Globus pallidus (tissue), 1 donor: ENCODE results near the gene ZNF366.

Experiments
- DNase-seq: peaks from one replicate; pipeline ENCODE4 v3.0.0-alpha.2; 2015; ENCODE audit warnings: low spot score

ZNF366 gene

GRCh38 chr5:72494623-72495124 is 12.5 kb downstream of the ZNF366 start:
- no peak for DNase-seq

GRCh38 chr5:72489536-72489935 is 17.7 kb downstream of the ZNF366 start:
- no peak for DNase-seq

DNA sequence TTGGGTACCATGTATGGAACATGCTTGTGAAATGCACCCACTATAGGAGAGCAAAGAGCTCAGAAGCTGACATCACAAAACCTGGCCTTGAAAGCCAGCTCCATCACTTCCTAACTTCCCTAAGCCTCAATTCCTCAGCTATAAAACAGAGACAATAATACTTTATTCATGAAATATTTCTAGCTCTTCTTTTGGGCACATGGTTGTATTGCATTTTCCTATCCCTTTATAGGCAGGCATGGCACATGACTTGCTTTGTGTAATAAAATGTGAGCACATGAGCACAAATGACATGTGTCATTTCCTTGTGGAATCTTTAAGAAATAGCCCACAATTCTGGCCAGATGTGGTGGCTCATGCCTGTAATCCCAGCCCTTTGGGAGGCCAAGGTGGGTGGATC is 18.5 kb downstream of the ZNF366 start:
- DNase-seq, result no peak

- no peak for DNase-seq
Measured at GRCh38 chr5:72487177-72487576, 20.0 kb downstream of the ZNF366 start.

DNA sequence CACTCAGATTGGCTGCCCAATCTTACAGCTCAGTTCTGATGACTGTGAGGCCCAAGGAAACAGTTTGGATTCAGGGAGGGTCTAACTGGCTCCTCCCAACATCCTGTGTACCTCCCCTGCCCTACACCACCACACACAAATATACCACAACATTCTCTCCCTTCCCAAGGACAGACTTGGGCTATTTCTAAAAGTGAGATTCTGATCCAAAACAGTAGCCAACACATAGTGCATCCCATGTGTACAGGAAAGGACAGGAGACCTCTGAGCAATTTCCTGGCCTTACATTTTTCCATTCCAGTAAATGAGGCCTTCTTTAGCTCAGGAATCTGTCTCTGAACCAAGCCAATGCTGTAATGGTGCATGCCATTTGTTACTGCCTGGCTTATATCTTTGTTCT is 20.8 kb downstream of the ZNF366 start:
- no peak for DNase-seq

- DNase-seq, result no peak
Measured at GRCh38 chr5:72485430-72485974, 21.7 kb downstream of the ZNF366 start.

DNA sequence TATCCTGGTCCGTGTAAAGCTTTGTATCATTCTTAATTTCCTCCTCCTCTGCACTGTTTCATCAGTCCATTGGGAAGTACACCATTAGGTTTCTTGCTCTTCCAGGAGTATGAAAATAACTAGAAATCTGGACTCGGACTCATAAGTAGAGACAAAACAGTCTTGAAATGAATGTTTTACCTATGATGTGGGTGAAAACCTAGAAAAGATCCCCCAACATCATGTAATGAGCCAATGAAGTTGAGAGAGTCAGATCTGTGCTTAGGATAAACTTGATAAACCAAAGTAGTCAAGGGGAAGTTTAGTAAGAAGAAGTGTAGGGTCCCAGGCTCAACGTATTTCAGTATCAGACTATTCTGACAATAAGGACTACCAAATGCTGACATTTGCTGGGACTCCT is 25.2 kb downstream of the ZNF366 start:
- DNase-seq, result no peak

DNA sequence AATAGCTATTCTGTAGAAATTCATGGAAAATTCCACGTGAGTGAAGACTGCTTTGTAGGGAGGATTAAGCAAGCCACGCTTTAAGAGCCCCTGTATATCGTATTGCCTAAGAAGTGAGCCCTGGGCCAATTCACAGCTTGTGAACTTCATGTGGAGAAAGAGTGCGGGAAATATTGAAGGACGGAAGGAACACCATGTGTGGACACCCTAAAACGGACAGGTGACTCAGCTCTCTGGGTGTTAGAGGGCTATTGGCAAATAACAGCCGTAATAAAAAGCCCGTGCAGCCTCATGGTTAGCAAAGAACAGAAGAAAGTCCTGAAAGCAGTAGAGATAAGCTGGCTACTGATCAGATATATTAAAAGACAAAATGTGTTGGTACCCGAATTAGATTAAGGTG is 26.4 kb downstream of the ZNF366 start:
- DNase-seq, result no peak

DNA sequence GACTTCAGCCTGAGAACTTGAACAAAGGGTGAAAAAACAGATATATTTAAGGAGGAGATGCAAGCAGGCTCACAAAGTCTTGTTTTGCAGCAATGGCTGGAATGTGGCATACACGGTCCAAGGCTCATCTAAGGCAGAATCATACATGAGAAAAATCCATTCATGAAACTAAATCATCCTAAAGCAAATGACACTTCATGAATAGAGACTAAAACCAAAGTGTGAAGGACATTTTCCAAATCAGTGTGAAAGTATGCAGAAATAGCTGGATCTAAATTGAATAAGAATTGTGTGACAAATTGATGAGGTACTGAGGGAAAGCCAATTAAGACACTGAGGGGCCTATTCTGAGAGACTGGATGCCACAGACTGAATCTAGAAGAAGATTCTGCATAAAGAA is 27.3 kb downstream of the ZNF366 start:
- no peak for DNase-seq

- DNase-seq, result peak; percentile 44
Measured at GRCh38 chr5:72478684-72479083, 28.5 kb downstream of the ZNF366 start.

DNA sequence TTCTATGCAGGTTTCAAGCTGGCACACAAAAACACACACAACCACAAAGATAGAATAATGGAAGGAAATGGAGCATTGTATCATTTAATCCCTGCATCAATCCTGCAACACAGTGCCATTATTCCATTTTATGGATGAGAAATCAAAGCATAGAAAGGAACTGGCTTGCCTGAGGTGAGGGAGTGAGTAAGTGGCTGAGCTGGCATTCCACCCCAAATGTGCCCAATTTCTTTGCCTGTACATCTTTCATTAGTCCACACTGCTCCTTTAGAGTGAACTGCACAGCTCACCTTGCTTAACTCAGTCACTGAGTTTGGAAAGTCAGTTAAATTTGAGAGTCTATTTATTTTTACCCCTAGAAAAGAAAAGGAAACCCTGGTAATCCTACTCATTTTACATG is 28.9 kb downstream of the ZNF366 start:
- no peak for DNase-seq

DNA sequence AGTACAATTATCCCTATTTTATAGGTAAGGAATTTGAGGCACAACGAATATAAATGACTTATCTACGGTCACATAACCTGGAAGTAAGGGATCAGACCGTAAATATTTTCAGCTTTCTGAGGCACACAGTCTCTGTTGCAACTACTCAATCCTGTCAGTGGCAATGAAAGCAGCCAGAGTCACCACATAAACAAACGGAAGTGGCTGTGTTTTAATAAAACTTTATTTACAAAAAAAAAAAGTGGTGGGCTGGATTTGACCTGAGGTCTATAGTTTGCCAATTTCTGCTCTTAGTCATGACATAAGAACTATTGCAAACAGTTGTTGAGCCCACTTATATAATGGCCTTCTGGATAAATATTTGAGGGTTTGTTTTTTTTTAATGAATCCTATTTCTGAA is 29.6 kb downstream of the ZNF366 start:
- no peak for DNase-seq

GRCh38 chr5:72477176-72477575 is 30.0 kb downstream of the ZNF366 start:
- no peak for DNase-seq

DNA sequence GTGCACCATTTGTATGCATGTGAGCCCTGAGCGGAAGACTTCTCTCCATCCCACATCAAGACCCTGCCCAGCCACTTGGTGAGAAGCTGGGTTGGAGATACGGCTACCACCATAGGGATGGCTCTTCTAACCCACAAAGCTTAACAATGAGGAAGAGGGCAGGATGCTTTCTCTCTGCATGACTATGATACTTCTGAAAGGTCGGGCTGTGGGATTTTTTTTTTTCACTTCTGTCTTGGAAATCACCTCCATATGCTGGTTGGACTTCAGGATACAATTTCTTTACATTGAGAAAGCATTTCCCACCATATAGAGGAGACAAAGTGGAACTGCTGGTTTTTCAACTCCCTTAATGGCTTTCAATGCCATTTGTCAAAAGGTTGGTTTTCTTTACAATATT is 30.5 kb downstream of the ZNF366 start:
- DNase-seq, result no peak

DNA sequence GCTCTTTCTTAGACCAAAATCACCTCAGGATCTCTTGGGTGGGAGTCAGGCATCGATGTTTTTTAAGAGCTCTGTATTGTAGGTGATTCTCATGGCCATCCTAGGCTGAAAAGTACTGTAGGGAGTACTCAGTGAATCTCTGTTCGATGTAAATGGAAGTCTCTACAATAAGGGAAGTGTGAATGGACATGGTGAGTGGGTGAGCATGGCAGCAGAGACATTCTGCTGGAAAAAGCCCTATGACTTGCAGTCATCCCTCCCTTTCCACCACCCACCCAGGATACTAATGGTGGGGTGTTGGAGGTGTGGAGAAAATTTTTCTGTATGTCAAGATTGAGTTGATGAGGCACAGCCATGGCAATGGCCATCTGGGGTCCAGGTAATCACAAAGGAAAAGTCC is 30.9 kb downstream of the ZNF366 start:
- no peak for DNase-seq

- DNase-seq, result no peak
Measured at GRCh38 chr5:72474516-72474915, 32.7 kb downstream of the ZNF366 start.

DNA sequence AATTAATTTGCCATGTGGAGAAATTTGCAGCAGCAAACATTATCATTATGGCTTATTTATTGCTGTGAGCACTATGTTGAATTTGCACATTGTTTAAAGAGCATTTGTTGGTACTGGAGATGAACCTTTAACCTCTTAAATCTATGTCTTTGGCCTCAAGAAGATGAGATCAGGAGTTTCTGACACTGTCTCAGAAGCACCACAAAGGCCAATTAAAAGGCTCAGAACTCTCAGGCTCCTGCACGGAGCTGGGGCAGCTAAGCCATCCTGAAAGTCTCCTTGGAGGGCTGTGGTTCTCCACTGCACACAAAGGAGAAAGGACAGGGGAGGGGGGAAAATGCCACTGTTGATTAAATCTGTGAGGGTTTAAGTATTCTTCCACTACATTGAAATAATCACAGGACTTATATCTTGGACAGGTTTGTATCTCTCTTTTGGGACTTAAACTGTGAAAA is 33.1 kb downstream of the ZNF366 start:
- no peak for DNase-seq

- DNase-seq, result no peak
Measured at GRCh38 chr5:72472666-72473422, 34.4 kb downstream of the ZNF366 start.

GRCh38 chr5:72472031-72472430 is 35.2 kb downstream of the ZNF366 start:
- no peak for DNase-seq

- no peak for DNase-seq
Measured at GRCh38 chr5:72470826-72471225, 36.4 kb downstream of the ZNF366 start.

DNA sequence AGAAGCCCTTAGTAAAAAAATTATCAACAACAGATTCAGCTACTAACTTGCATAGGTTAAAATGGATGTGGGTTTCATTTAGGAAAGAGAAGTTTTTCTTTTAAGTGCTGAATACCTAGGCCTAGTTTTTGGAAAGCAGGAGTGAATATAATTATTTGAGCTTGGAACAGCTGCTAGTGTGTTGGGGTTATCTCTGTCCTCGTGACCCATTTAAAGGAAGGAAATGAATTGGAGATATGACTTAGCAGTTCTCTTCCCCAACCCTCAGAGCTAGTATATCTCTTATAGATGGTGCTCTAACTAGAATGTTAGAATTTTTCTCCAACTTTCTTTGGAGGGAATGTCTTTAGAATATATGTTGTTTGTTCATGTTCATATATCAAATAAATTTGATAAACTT is 38.6 kb downstream of the ZNF366 start:
- DNase-seq, result no peak

- DNase-seq, result no peak
Measured at GRCh38 chr5:72468024-72468423, 39.2 kb downstream of the ZNF366 start.

DNA sequence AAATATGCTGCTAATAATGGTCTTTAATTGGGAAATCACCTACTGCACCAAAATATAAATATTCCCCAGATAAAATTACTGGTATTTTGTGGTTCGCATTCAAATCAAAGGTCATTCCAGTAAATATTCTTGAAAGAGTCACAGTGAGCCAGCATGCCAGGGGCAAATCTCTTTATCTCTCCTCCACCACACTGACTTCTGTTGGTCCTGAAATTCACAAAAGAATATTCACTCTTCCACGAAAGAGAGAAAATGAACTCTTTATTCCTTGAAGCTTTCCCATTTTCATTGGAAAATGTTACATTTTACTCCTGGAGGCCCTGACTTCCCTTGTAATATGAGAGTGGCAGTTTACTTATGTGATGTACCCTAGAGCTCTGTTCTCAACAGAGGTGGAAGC is 39.7 kb downstream of the ZNF366 start:
- no peak for DNase-seq
